T-helper 2 cell treated with Interferon-gamma antibody and Interleukin-4, amounts not matched to agents 5 μg/mL and 100 μg/mL, for 36 hours (primary cell): ENCODE results near the gene PAQR3.

Experiments
- DNase-seq: peaks from one replicate; pipeline ENCODE4 v3.0.0; 2021; ENCODE audit warnings: low spot score
- H3K27ac Mint-ChIP-seq: one replicate; pipeline ENCODE4 v1.8.0; 2021; ENCODE audit warnings: mild to moderate bottlenecking, mixed read lengths
- H3K27me3 Mint-ChIP-seq: one replicate; pipeline ENCODE4 v1.8.0; 2021; ENCODE audit warnings: low read depth, mixed read lengths
- H3K36me3 Mint-ChIP-seq: one replicate; pipeline ENCODE4 v1.8.0; 2021; ENCODE audit warnings: low read depth, mixed read lengths
- H3K4me1 Mint-ChIP-seq: one replicate; pipeline ENCODE4 v1.8.0; 2021; ENCODE audit warnings: low read depth, mixed read lengths
- H3K4me3 Mint-ChIP-seq: one replicate; pipeline ENCODE4 v1.8.0; 2022; ENCODE audit warnings: mild to moderate bottlenecking, moderate library complexity, mixed read lengths
- H3K9me3 Mint-ChIP-seq: one replicate; pipeline ENCODE4 v1.8.0; 2021; ENCODE audit warnings: mixed read lengths

PAQR3 gene

GRCh38 chr4:78938868-78939666 is at the start of gene PAQR3:
Gene PAQR3, minus strand, starts transcription at chr4:78939438. Its CDS starts 214 bp downstream, at chr4:78939224.
- DNase-seq, result peak; percentile 84

GRCh38 chr4:78987683-78988082 is 48.4 kb upstream of the PAQR3 start:
- no peaks in the 10 kb centered on the region for H3K36me3 Mint-ChIP-seq
- H3K4me1 Mint-ChIP-seq, result no peaks in the 10 kb centered on the region
- no peak overlapping the region for H3K4me3 Mint-ChIP-seq
- H3K9me3 Mint-ChIP-seq, result no peaks in the 10 kb centered on the region
- DNase-seq, result no peak
- H3K27ac Mint-ChIP-seq, result no peak overlapping the region
- peaks cover 4% of the 10 kb centered on the region for H3K27me3 Mint-ChIP-seq

More at GRCh38 chr4:78938868-78939666, at the start of gene PAQR3:
- Mint-ChIP-seq H3K9me3 (no peaks in the 10 kb centered on the region), H3K27me3 (peaks cover 24% of the 10 kb centered on the region), H3K4me3 (peak within 1 kb of the TSS; percentile 95), H3K4me1 (peaks cover 18% of the 10 kb centered on the region), H3K27ac (peak within 1 kb of the TSS; percentile 88), H3K36me3 (peaks cover 1% of the 10 kb centered on the region)

- no peak for DNase-seq
- Mint-ChIP-seq H3K36me3 (no peaks in the 10 kb centered on the region), H3K4me1 (no peaks in the 10 kb centered on the region), H3K27ac (no peak overlapping the region), H3K27me3 (peaks cover 4% of the 10 kb centered on the region), H3K4me3 (no peak overlapping the region), H3K9me3 (no peaks in the 10 kb centered on the region)
These were observed 45.4 kb upstream of the PAQR3 start for GRCh38 chr4:78984593-78984992.

GRCh38 chr4:78975865-78976264 is 36.6 kb upstream of the PAQR3 start:
- no peak for DNase-seq
- H3K9me3 Mint-ChIP-seq, result no peaks in the 10 kb centered on the region
- H3K4me3 Mint-ChIP-seq, result no peak overlapping the region
- no peaks in the 10 kb centered on the region for H3K36me3 Mint-ChIP-seq
- H3K27me3 Mint-ChIP-seq, result no peaks in the 10 kb centered on the region
- no peaks in the 10 kb centered on the region for H3K4me1 Mint-ChIP-seq
- no peak overlapping the region for H3K27ac Mint-ChIP-seq

GRCh38 chr4:78971776-78972175 is 32.5 kb upstream of the PAQR3 start:
- Mint-ChIP-seq H3K9me3 (no peaks in the 10 kb centered on the region), H3K4me3 (no peak overlapping the region), H3K27me3 (no peaks in the 10 kb centered on the region), H3K4me1 (no peaks in the 10 kb centered on the region), H3K27ac (no peak overlapping the region), H3K36me3 (no peaks in the 10 kb centered on the region)
- DNase-seq, result no peak

GRCh38 chr4:78971326-78971725 is 32.1 kb upstream of the PAQR3 start:
- Mint-ChIP-seq H3K27me3 (no peaks in the 10 kb centered on the region), H3K4me3 (no peak overlapping the region), H3K36me3 (no peaks in the 10 kb centered on the region), H3K9me3 (no peaks in the 10 kb centered on the region), H3K4me1 (no peaks in the 10 kb centered on the region), H3K27ac (no peak overlapping the region)
- DNase-seq, result no peak

- H3K27ac Mint-ChIP-seq, result no peak overlapping the region
- no peaks in the 10 kb centered on the region for H3K36me3 Mint-ChIP-seq
These were observed 23.4 kb upstream of the PAQR3 start for GRCh38 chr4:78962597-78963115.

GRCh38 chr4:78960926-78961325 is 21.7 kb upstream of the PAQR3 start:
- H3K36me3 Mint-ChIP-seq, result no peaks in the 10 kb centered on the region
- H3K27ac Mint-ChIP-seq, result no peak overlapping the region
- no peak overlapping the region for H3K4me3 Mint-ChIP-seq
- DNase-seq, result no peak
- H3K27me3 Mint-ChIP-seq, result peaks cover 5% of the 10 kb centered on the region
- no peaks in the 10 kb centered on the region for H3K9me3 Mint-ChIP-seq
- H3K4me1 Mint-ChIP-seq, result no peaks in the 10 kb centered on the region

More at GRCh38 chr4:78962597-78963115, 23.4 kb upstream of the PAQR3 start:
- H3K27me3 Mint-ChIP-seq, result peaks cover 2% of the 10 kb centered on the region
- no peaks in the 10 kb centered on the region for H3K9me3 Mint-ChIP-seq
- no peak for DNase-seq
- no peak overlapping the region for H3K4me3 Mint-ChIP-seq
- H3K4me1 Mint-ChIP-seq, result no peaks in the 10 kb centered on the region

GRCh38 chr4:78956975-78957374 is 17.7 kb upstream of the PAQR3 start:
- H3K27me3 Mint-ChIP-seq, result peaks cover 19% of the 10 kb centered on the region
- no peaks in the 10 kb centered on the region for H3K36me3 Mint-ChIP-seq
- no peaks in the 10 kb centered on the region for H3K9me3 Mint-ChIP-seq
- no peak overlapping the region for H3K27ac Mint-ChIP-seq
- H3K4me3 Mint-ChIP-seq, result no peak overlapping the region
- H3K4me1 Mint-ChIP-seq, result no peaks in the 10 kb centered on the region
- DNase-seq, result no peak

- Mint-ChIP-seq H3K36me3 (no peaks in the 10 kb centered on the region), H3K4me3 (no peak overlapping the region), H3K9me3 (no peaks in the 10 kb centered on the region), H3K27ac (no peak overlapping the region), H3K4me1 (no peaks in the 10 kb centered on the region), H3K27me3 (peaks cover 18% of the 10 kb centered on the region)
- DNase-seq, result no peak
These were observed 14.8 kb upstream of the PAQR3 start for GRCh38 chr4:78953769-78954666.

- peaks cover under 1% of the 10 kb centered on the region for H3K4me1 Mint-ChIP-seq
- no peak for DNase-seq
- H3K27me3 Mint-ChIP-seq, result peaks cover 18% of the 10 kb centered on the region
- no peak overlapping the region for H3K27ac Mint-ChIP-seq
- H3K36me3 Mint-ChIP-seq, result no peaks in the 10 kb centered on the region
- H3K9me3 Mint-ChIP-seq, result no peaks in the 10 kb centered on the region
- H3K4me3 Mint-ChIP-seq, result no peak overlapping the region
These were observed 14.0 kb upstream of the PAQR3 start for GRCh38 chr4:78953231-78953630.

GRCh38 chr4:78951862-78952472 is 12.7 kb upstream of the PAQR3 start:
- Mint-ChIP-seq H3K4me3 (no peak overlapping the region), H3K4me1 (peaks cover 5% of the 10 kb centered on the region), H3K27ac (no peak overlapping the region), H3K27me3 (peaks cover 30% of the 10 kb centered on the region), H3K36me3 (no peaks in the 10 kb centered on the region), H3K9me3 (no peaks in the 10 kb centered on the region)
- DNase-seq, result no peak

- DNase-seq, result no peak
- no peaks in the 10 kb centered on the region for H3K36me3 Mint-ChIP-seq
- H3K27ac Mint-ChIP-seq, result no peak overlapping the region
- H3K27me3 Mint-ChIP-seq, result peaks cover 42% of the 10 kb centered on the region
- no peak overlapping the region for H3K4me3 Mint-ChIP-seq
- no peaks in the 10 kb centered on the region for H3K9me3 Mint-ChIP-seq
- peaks cover 10% of the 10 kb centered on the region for H3K4me1 Mint-ChIP-seq
These were observed 10.5 kb upstream of the PAQR3 start for GRCh38 chr4:78949735-78950134.
